Measurements from ENCODE around the gene OR56B1. TPM values are rescaled to one million over a fixed set of nuclear protein-coding genes. Genes with fewer than 3 reads are reported as not detected.

OR56B1 gene
- total and polyA plus RNA-seq, 2 of the 8 experiments (the other 6 are each of a cell fraction or from before 2014, with no cell fraction given) = 0.20 TPM; not detected in 1

Other genes starting within 250 kb of the OR56B1 start
- gene OR52D1, start 247.8 kb upstream of the OR56B1 start, total RNA-seq (2021; fragmentation: NEBNext Ultra II Directional; extraction: Animal tissue kit (Norgen Biotek cat#: 25700)) = not detected in 2 replicates
- gene OR52D1, start 247.8 kb upstream of the OR56B1 start, polyA plus RNA-seq (2011; rRNA removed) = not detected in 2 replicates
- gene UBQLN3, start 226.5 kb upstream of the OR56B1 start, total RNA-seq (2021; fragmentation: NEBNext Ultra II Directional; extraction: Animal tissue kit (Norgen Biotek cat#: 25700)) = not detected in 2 replicates
- not detected in 2 replicates for gene UBQLN3, start 226.5 kb upstream of the OR56B1 start, polyA plus RNA-seq (2011; rRNA removed)
- gene UBQLNL, start 219.7 kb upstream of the OR56B1 start, total RNA-seq (2021; fragmentation: NEBNext Ultra II Directional; extraction: Animal tissue kit (Norgen Biotek cat#: 25700)) = not detected in 2 replicates
- gene UBQLNL, start 219.7 kb upstream of the OR56B1 start, polyA plus RNA-seq (2011; rRNA removed) = 0.22 and 0.35 TPM in 2 replicates
- not detected in 2 replicates for gene OR52H1, start 187.9 kb upstream of the OR56B1 start, total RNA-seq (2021; fragmentation: NEBNext Ultra II Directional; extraction: Animal tissue kit (Norgen Biotek cat#: 25700))
- gene OR52H1, start 187.9 kb upstream of the OR56B1 start, polyA plus RNA-seq (2011; rRNA removed) = 0.09 TPM in 2 replicates
- not detected in 2 replicates for gene OR52B6, start 155.6 kb upstream of the OR56B1 start, total RNA-seq (2021; fragmentation: NEBNext Ultra II Directional; extraction: Animal tissue kit (Norgen Biotek cat#: 25700))
- gene OR52B6, start 155.6 kb upstream of the OR56B1 start, polyA plus RNA-seq (2011; rRNA removed) = not detected in 2 replicates
- 20.6 and 21.6 TPM in 2 replicates for gene TRIM6, start 139.8 kb upstream of the OR56B1 start, total RNA-seq (2021; fragmentation: NEBNext Ultra II Directional; extraction: Animal tissue kit (Norgen Biotek cat#: 25700))
- 21.8 and 23.3 TPM in 2 replicates for gene TRIM6, start 139.8 kb upstream of the OR56B1 start, polyA plus RNA-seq (2011; rRNA removed)
- gene TRIM34, start 111.4 kb upstream of the OR56B1 start, total RNA-seq (2021; fragmentation: NEBNext Ultra II Directional; extraction: Animal tissue kit (Norgen Biotek cat#: 25700)) = 0.63 and 0.76 TPM in 2 replicates
- gene TRIM34, start 111.4 kb upstream of the OR56B1 start, polyA plus RNA-seq (2011; rRNA removed) = 2.6 and 5.8 TPM in 2 replicates
- 33.3 and 35.5 TPM in 2 replicates for gene TRIM5, start 51.4 kb upstream of the OR56B1 start, total RNA-seq (2021; fragmentation: NEBNext Ultra II Directional; extraction: Animal tissue kit (Norgen Biotek cat#: 25700))
- gene TRIM5, start 51.4 kb upstream of the OR56B1 start, polyA plus RNA-seq (2011; rRNA removed) = 14.5 and 23.5 TPM in 2 replicates
- 56.0 and 57.4 TPM in 2 replicates for gene TRIM22, start 46.7 kb upstream of the OR56B1 start, total RNA-seq (2021; fragmentation: NEBNext Ultra II Directional; extraction: Animal tissue kit (Norgen Biotek cat#: 25700))
- 42.9 and 82.7 TPM in 2 replicates for gene TRIM22, start 46.7 kb upstream of the OR56B1 start, polyA plus RNA-seq (2011; rRNA removed)
- not detected in 2 replicates for gene OR52N4, start 17.8 kb downstream of the OR56B1 start, total RNA-seq (2021; fragmentation: NEBNext Ultra II Directional; extraction: Animal tissue kit (Norgen Biotek cat#: 25700))
- 3.5 and 3.7 TPM in 2 replicates for gene OR52N4, start 17.8 kb downstream of the OR56B1 start, polyA plus RNA-seq (2011; rRNA removed)
- not detected in 2 replicates for gene OR52N5, start 46.9 kb downstream of the OR56B1 start, total RNA-seq (2021; fragmentation: NEBNext Ultra II Directional; extraction: Animal tissue kit (Norgen Biotek cat#: 25700))
- 0.06 and 0.12 TPM in 2 replicates for gene OR52N5, start 46.9 kb downstream of the OR56B1 start, polyA plus RNA-seq (2011; rRNA removed)
- not detected in 2 replicates for gene OR52N1, start 54.8 kb downstream of the OR56B1 start, total RNA-seq (2021; fragmentation: NEBNext Ultra II Directional; extraction: Animal tissue kit (Norgen Biotek cat#: 25700))
- 0.09 TPM in 1 of 2 replicates, not detected in the other for gene OR52N1, start 54.8 kb downstream of the OR56B1 start, polyA plus RNA-seq (2011; rRNA removed)
- gene OR52N2, start 72.5 kb downstream of the OR56B1 start, total RNA-seq (2021; fragmentation: NEBNext Ultra II Directional; extraction: Animal tissue kit (Norgen Biotek cat#: 25700)) = 0.33 and 0.39 TPM in 2 replicates
- 3.8 and 4.8 TPM in 2 replicates for gene OR52N2, start 72.5 kb downstream of the OR56B1 start, polyA plus RNA-seq (2011; rRNA removed)
- not detected in 2 replicates for gene OR52E6, start 105.4 kb downstream of the OR56B1 start, total RNA-seq (2021; fragmentation: NEBNext Ultra II Directional; extraction: Animal tissue kit (Norgen Biotek cat#: 25700))
- gene OR52E6, start 105.4 kb downstream of the OR56B1 start, polyA plus RNA-seq (2011; rRNA removed) = 0.14 TPM in 1 of 2 replicates, not detected in the other
- not detected in 2 replicates for gene OR52E8, start 121.2 kb downstream of the OR56B1 start, total RNA-seq (2021; fragmentation: NEBNext Ultra II Directional; extraction: Animal tissue kit (Norgen Biotek cat#: 25700))
- not detected in 2 replicates for gene OR52E8, start 121.2 kb downstream of the OR56B1 start, polyA plus RNA-seq (2011; rRNA removed)
- gene OR52E4, start 144.2 kb downstream of the OR56B1 start, total RNA-seq (2021; fragmentation: NEBNext Ultra II Directional; extraction: Animal tissue kit (Norgen Biotek cat#: 25700)) = not detected in 2 replicates
- not detected in 2 replicates for gene OR52E4, start 144.2 kb downstream of the OR56B1 start, polyA plus RNA-seq (2011; rRNA removed)
- not detected in 2 replicates for gene OR52E5, start 156.8 kb downstream of the OR56B1 start, total RNA-seq (2021; fragmentation: NEBNext Ultra II Directional; extraction: Animal tissue kit (Norgen Biotek cat#: 25700))
- not detected in 2 replicates for gene OR52E5, start 156.8 kb downstream of the OR56B1 start, polyA plus RNA-seq (2011; rRNA removed)
- gene OR56A3, start 205.8 kb downstream of the OR56B1 start, total RNA-seq (2021; fragmentation: NEBNext Ultra II Directional; extraction: Animal tissue kit (Norgen Biotek cat#: 25700)) = not detected in 2 replicates
- gene OR56A3, start 205.8 kb downstream of the OR56B1 start, polyA plus RNA-seq (2011; rRNA removed) = not detected in 2 replicates
- not detected in 2 replicates for gene OR56A5, start 232.0 kb downstream of the OR56B1 start, total RNA-seq (2021; fragmentation: NEBNext Ultra II Directional; extraction: Animal tissue kit (Norgen Biotek cat#: 25700))
- gene OR56A5, start 232.0 kb downstream of the OR56B1 start, polyA plus RNA-seq (2011; rRNA removed) = 0.08 and 0.14 TPM in 2 replicates

Data from H1 (cell line).